NOMO-1 (cell line): ENCODE measurements around the gene MEPCE.
A peak's percentile ranks its signal among the peaks of the same experiment; 100 is the strongest.
"Not testable (repeated sequence)": the region's sequence is repeated elsewhere in the genome, so short reads cannot be mapped to it uniquely, and the experiment has no call there.

ENCODE experiments used
- DNase-seq, 2 experiments: peaks; one replicate each; lab custom pipeline; 2025; ENCODE audit not compliant: unreplicated experiment in 2 of 2; lab: John Stamatoyannopoulos, UW

The MEPCE gene

DNA sequence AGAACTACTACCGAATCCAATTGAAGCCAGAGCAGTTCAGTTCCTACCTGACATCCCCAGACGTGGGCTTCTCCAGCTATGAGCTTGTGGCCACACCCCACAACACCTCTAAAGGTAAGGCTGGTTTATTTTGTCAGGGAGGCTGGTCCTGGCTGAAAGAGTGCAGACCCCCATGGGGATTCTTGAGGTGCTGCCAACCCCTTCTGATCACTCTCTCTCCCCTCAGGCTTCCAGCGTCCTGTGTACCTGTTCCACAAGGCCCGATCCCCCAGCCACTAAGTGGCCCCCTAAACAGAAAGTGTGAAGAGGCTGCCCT is 3.6 kb downstream of the MEPCE start:
- no peak for DNase-seq

DNA sequence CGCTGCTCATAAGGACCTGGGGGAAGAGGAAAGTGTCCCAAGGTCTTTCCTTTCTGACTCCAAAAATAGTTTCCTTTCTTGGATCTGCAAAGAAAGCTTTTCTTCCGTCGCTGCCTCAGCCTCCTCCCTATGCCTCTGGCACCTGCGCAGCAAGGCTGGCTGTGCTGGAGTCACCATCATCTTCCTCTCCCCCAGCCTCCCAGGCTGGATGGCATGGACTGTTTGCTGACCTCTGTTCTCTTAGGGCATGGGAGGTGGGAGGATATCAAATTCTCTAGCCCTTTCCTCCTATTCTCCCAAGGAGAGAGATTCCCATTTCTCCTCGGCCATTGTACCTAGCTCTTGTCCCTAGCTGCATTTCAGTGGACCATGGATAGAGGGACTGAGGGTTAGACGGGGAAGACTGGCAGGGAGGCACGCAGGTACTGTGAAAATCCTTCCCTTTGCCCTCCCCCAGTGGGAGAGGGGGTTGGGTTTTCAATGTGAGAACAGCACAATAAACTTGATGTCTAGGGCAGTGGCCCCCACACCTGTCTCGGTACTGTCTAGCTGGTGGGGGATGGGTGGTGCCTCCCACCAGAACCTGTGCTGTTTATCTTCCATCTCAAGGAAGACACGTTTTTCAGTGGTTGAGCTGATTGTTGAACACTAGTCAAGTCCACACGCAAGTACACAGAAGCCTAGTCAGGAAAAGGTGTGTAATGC is 4.1 kb downstream of the MEPCE start:
- no peak for DNase-seq

DNA sequence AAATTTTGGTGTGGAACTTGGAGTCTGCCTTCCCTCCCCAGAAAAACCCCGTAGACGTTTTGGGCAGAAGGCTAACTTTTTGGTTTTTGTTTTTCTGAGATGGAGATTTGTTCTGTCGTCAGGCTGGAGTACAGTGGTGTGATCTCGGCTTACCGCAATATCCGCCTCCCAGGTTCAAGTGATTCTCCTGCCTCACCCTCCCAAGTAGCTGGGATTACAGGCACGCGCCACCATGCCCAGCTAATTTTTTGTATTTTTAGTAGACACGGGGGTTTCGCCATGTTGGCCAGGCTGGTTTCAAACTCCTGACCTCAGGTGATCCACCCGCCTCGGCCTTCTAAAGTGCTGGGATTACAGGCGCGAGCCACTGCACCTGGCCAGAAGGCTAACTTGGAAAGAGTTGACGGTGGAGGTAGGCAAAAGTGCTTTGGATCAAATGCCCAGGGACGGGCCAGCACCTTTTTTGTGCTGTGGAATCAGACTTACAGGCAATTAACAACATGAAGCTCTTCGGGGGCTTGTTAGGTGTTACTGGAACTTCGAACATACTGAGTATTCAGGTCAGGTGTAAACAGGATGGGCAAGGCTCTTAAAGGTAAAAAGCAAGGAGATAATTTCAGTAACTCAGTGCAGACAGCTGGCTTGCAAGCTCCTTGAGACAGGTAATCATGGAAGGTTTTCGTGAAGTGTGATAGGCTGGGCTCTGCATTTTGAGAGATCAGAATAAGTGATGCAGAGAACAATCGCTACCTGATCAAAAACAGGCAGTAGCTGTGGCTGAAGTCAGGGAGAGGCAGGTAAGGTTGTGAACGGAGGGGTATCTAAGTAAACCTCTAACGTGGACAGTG is 4.9 kb downstream of the MEPCE start:
- no peak for DNase-seq

DNA sequence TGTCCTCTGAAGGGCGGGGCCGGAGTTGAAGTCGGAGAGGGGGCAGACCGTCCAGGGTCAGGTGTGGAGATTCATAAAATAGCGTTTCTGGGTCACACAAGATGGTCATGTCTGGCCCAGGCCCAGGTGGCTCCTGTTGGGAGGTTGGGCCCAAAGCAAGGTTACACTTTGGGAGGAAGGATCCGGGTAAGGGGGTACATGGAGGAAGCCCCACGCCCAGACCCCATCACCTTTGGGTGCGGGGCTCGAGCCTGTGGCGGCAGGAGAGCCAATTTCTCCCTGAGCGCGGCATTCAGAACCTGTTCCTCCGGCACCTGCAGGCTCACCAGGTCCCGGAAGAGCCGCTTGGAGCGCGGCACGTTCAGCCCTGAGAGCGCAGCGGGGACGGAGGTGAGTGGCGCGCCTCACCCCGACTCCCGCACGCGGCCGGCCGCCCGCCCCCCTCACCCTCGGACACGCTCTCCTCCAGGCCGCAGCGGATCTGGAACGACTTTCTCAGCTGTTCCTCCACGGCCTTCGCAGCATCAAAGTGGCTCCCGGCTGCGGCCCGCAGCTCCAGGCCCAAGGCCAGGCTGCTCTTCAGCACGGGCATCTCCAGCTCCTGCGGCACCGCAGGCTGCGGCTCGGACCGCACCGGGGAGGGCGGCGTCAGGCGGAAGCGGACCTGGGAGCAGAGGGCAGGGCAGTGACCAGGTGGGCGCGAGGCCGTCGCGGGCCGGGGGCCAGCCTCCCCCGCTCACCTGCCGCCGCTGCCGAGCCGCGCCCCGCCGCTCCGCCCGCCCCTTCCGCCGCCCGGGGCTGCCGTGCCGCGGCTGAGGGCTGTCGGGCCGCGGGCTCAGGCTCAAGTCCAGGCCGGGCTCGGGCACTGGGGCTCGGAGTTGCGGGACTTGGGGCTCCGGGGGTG is 6.0 kb downstream of the MEPCE start:
- peak; percentile 46 to 51 for DNase-seq

DNA sequence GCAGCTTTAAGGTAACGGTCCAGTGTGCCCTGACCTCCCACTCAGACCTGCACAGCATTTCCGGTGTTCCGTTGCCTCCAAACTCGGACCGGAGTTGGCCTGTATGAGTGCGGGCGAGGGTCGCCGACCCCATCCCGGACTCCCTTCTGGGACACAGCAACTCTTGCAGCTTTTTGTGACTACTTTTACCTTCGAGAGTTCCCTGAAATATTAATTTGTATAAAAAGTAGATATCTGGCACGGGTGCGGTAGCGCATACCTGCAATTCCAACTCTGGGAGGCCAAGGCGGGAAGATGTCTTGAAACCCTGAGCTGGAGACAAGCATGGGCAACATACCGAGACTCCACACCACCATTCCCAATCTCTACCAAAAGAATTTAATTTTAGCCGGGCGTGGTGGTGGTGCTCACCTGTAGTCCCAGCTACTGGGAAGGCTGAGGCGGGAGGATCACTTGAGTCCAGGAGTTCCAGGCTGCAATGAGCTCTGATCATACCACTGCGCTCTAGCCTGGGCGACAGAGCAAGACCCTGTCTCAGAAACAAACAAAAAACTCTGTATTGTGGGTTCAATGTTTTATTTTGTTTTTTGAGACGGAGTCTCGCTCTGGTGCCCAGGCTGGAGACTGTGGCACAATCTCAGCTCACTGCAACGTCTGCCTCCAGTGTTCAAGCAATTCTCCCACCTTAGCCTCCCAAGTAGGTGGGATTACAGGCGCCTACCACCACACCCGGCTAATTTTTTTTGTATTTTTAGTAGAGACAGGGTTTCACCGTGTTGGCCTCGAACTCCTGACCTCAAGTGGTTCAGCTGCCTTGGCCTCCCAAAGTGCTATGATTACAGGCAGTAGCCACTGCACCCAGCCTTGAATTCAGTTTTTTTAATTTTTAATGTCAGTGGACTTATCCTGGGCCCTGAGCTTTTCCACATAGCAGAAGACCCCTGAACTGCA is 7.8 kb downstream of the MEPCE start:
- DNase-seq = no peak

DNA sequence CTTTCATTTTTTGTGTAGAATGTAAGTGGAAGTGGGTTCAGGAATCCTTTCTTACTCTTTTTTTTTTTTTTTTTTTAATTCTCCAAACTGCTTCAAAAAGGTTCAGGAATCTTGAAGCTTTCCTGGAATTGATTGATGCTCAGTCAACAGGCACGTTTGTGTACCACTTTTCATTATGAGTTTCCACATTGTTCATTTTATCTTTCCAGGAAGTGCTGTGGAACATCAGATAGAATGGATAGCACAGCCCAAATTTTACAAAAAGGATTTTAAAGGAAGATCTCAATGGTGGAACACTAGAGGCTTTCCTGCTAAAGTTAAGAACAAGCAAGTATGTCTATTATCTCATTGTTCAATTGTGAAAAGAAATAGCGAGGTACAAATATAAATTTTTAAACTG is 8.5 kb downstream of the MEPCE start:
- DNase-seq = no peak

DNA sequence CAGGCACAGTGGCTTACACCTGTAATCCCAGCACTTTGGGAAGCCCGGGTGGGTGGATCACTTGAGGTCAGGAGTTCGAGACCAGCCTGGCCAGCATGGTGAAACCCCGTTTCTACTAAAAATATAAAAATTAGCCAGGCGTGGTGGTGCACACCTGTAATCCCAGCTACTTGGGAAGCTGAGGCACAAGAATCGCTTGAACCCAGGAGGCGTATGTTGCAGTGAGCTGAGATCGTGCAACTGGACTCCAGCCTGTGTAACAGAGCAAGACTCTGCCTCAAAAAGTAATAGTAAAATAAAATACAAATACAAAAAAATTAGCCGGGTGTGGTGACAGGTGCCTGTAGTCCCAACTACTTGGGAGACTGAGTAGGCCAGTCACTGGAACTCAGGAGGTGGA is 9.1 kb downstream of the MEPCE start:
- DNase-seq = not testable (repeated sequence)

DNA sequence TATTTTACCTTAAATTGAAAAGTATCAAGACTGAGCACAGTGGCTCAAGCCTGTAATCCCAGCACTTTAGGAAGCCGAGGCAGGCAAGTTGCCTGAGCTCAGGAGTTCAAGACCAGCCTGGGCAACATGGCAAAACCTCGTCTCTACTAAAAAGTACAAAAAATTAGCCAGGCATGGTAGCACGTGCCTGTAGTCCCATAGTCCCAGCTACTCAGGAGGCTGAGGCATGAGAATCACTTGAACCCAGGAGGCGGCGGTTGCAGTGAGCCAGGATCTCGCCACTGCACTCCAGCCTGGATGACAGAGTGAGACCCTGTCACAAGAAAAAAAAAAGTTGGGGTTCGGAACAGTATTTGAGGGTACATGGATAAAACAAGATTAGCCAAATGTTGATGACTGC is 9.6 kb downstream of the MEPCE start:
- not testable (repeated sequence) for DNase-seq

DNA sequence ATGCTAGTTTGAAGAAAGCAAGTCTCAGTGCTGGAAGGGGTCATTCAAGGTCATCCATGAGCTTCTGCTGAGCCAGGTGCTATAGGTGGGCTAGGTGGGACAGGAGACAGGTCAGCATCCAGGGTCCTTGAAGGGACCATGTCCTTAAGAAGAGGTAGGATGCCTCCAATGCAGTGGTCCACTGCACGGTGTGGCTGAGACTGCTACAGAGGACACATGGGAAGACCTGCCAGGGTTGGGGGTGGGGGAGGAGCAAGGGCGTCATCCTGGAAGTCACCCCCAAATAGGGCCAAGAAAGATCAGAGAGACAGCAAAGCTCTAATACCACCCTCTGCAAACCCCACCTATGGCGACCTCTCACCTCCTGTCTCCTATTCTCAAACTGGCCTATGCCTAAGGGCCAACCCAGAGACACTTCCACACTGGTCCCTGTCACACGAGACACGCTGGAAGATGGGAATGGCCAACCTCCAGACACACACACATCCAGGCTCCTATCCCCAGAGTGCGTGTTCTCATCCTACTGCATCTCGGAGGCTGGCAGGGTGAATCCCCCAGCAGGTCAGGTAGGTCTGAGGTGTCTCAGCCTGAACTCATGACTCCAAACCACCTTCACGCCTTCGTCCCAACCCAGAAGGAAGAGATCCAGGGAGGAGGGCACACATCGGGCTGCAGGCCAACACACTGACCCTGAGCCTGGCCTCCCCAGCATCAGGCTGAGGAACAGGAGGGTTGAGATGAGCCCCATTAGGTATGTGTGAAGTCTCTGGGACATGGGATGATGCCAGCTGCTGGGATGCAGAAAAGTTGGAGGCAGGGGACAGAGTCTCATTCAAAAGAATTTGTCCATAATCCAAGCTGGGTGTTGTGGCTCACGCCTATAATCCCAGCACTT is 12.3 kb downstream of the MEPCE start:
- no peak for DNase-seq

DNA sequence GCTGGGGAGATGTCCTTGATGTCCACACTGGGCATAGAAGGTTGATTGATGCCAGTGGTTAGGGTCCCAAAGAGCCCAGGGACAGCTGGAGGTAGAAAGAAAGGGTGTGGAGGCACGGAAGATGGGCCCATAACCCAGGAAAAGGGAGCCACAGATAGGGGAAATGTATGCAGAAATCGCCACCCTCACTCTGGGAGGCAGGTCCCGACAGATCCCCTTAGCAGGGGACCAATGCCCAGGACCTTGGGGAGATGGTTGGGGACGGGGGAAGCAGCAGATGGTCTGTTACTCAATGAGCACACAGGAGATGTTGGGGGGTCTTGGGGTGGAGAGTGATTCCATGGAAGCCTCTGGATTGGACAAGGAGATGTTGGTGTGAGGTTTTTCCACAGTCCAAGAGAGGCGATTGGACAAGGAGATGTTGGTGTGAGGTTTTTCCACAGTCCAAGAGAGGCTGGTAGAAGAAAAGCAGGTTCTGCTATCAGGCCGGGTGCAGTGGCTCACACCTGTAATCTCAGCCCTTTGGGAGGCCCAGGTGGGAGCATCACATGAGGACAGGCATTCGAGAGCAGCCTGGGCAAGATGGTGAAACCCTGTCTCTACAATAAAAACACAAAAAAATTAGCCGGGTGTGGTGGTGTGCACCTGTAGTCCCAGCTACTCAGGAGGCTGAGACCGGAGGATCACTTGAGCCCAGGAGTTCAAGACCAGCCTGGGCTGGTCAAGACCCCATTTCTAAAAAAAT is 13.6 kb downstream of the MEPCE start:
- DNase-seq = no peak

DNA sequence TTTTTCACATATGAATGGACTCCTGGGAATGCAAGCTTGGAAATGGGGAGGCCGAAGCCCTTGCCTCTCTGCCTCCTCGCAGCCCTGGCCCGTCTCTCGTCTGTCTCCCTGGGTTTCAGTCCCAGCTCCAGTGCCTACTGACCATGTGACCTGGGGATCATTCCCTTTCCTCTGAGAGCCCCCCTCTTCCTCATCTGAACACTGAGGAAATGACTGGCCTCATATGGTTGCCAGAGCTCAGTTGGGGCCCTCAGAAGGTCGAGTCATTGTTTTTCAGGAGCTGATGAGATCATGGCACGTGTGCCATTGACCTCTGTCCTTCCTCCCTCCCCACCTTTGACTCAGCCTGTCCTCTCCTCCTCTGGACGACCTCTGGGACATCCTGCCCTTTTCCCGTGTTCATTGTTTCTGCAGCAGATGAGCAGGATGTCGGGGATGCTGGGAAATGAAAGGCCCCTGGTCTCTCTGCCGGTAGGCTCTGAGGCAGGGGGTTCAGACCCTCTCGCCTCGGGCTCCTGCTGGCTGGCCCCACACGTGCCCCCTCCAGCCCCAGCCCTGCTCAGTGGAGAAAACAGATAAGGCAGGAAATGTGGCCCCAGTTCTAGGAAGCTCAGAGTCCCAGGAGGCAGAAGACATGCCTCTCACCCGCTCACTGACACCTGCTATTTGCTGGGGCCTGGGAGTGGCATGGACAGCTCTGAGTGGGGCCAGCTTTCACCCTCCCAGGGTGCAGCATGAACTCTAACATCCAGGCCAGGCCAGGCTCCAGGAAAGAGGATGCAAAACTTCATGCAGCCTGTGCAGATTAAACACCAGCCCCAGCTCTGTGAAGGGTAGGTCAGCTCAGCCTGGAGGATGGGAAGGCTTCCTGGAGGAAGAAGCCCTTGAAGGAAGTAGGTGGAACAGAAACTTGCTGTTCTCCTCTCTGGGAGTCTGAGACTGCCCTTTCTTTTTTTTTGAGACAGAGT is 15.0 kb downstream of the MEPCE start:
- DNase-seq = peak; percentile 24 to 51

DNA sequence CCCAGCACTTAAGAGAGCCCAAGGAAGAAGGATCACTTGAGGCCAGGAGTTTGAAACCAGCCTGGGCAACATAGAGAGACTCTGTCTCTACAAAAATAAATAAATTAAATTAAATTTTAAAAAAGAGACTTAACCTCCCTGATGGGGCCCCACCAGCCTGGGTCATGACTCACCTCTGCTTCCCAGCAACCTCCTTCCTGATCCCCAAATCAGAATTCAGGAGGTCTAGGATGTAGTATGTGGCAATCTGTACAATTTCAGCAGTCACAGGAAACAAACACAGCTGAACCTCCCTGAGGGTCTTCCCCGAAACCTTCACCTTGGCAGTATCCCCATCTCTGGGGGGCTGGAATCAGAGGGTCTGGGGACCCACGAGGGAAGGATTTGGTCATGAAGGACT is 16.4 kb downstream of the MEPCE start:
- no peak for DNase-seq

DNA sequence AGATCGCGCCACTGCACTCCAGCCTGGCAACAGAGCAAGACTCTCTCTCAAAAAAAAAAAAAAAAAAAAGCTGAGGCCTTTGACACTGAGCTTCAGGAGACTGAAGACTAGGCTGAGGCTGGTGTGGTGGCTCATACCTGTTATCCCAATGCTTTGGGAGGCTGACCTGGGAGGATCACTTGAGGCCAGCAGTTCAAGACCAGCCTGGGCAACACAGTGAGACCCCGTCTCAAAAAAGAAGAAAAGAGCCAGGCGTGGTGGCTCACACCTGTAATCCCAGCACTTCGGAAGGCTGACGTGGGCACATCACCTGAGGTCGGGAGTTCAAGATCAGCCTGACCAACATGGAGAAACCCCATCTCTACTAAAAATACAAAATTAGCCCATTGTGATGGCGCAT is 17.7 kb downstream of the MEPCE start:
- not testable (repeated sequence) for DNase-seq

DNA sequence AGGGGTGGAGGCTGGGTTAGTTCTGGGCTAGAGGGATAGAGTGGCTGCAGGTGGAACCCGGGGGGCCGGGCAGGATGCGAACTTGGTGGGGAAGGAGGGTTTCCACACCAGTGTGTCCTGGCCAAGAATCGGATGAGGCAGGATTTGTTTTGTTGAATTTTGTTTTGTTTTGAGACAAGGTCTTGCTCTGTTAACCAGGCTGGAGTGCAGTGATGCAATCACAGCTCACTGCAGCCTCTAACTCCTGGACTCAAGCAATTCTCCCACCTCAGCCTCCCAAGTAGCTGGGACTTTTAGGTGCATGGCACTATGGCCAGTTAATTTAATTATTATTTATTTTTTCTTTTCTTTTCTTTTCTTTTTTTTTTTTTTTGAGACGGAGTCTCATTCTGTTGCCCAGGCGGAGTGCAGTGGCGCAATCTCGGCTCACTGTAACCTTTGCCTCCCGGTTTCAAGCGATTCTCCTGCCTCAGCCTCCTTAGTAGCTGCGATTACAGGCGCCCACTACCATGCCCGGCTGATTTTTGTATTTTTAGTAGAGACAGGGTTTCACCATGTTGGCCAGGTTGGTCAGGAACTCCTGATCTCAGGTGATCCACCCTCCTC is 19.7 kb downstream of the MEPCE start:
- no peak for DNase-seq

DNA sequence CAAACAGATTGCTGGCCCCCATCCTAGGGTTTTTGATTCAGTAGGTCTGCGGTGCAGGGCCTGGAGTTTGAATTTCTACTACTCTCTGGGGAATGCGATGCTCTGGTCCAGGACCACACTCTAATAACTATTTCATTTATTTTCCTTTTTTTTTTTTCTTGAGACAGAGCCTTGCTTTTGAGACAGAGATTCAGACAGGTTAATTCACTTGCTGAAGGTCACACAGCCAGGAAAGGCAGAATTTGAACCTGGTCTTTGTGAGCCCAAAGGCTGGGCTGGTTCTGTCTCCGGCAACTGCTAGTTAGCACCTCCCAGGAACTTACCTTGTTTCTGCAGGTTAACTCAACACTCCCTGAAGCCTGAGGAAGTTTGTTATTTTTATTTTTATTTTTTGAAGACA is 22.9 kb downstream of the MEPCE start:
- no peak for DNase-seq

DNA sequence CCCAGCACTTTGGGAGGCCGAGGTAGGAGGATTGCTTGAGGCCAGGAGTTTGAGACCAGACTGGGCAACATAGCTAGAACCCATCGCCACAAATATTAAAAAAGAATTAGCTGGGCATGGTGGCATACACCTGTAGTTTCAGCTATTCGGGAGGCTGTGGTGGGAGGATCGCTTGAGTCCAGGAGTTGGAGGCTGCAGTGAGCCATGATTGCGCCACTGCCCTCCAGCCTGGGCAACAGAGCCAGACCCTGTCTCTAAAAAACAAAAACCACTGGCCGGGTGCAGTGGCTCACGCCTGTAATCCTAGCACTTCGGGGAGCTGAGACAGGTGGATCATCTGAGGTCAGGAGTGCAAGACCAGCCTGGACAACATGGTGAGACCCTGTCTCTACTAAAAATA is 24.2 kb downstream of the MEPCE start:
- not testable (repeated sequence) for DNase-seq

DNA sequence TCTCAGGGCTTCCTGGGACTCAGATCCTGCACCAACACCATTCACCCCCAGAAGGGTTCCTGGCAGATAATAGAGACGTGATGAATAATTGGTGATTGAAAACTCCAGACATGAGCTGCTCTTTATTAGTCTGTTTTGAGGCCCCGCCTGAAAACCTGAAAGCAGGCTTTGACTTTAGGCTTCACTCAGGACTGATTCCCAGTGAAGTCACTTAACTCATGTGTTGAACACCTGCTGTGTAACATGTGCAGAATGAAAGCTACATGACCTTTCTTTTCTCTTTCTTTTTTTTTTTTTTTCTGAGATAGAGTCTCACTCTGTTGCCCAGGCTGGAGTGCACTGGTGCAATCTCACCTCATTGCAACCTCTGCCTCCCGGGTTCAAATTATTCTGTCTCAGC is 25.6 kb downstream of the MEPCE start:
- no peak for DNase-seq
